IPS-20b (cell line): ENCODE data around the gene RNPEPL1.
A peak's percentile ranks its signal among the peaks of the same experiment; 100 is the strongest.

Experiments
- H3K27ac ChIP-seq: one replicate; pipeline ENCODE4 v1.5.1; 2013; ENCODE audit warnings: low read length
- H3K27me3 ChIP-seq: 2 replicates; pipeline ENCODE4 v1.6.1; 2013; ENCODE audit warnings: mild to moderate bottlenecking, low read length, inconsistent platforms; ENCODE audit not compliant: insufficient read depth
- H3K36me3 ChIP-seq: 2 replicates; pipeline ENCODE4 v1.6.1; 2013; ENCODE audit warnings: low read depth, mild to moderate bottlenecking, inconsistent platforms, low read length, moderate library complexity; ENCODE audit not compliant: insufficient read depth
- H3K4me1 ChIP-seq: 2 replicates; pipeline ENCODE4 v1.6.1; 2013; ENCODE audit warnings: mild to moderate bottlenecking, control low read depth, inconsistent platforms, low read length, moderate library complexity; ENCODE audit not compliant: insufficient read depth
- H3K4me3 ChIP-seq: 2 replicates; pipeline ENCODE4 v1.5.1; 2013; ENCODE audit warnings: mild to moderate bottlenecking, low read length, inconsistent platforms
- H3K9ac ChIP-seq: 2 replicates; pipeline ENCODE4 v1.6.1; 2013; ENCODE audit warnings: low read depth, mild to moderate bottlenecking, inconsistent platforms, low read length, moderate library complexity
- H3K9me3 ChIP-seq: 2 replicates; pipeline ENCODE4 v1.6.1; 2013; ENCODE audit warnings: mild to moderate bottlenecking, low read depth, low read length, inconsistent platforms; ENCODE audit not compliant: insufficient read depth

Gene RNPEPL1

DNA sequence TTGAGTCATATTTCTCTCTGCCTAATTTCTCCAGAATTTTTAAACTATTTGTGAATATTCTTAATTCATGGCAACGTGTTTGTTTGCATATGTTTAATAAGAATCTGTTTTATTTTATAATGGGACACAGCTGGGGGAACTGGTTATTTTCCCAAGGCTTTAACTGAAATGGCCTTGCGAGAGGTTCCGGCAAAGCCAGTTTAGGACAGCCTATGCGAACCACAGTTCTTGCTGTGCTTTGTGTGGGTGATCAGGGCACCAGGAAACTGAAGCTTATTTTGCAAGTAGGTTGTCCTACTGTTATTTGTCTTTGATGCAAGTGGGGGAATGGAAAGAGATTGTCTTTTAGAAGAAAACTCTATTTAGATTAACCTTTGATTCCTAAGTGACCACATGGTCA lies 17.0 kb upstream of the RNPEPL1 start:
- Histone ChIP-seq H3K27ac (no peak overlapping the region), H3K4me1 (no peaks in the 10 kb centered on the region), H3K36me3 (peaks cover 19% of the 10 kb centered on the region; the same call in 1 of the 2 replicates), H3K4me3 (no peak overlapping the region), H3K9ac (no peak overlapping the region), H3K9me3 (peaks cover 14% of the 10 kb centered on the region; the same call in 1 of the 2 replicates), H3K27me3 (peaks cover 2% of the 10 kb centered on the region; the same call in 1 of the 2 replicates)

DNA sequence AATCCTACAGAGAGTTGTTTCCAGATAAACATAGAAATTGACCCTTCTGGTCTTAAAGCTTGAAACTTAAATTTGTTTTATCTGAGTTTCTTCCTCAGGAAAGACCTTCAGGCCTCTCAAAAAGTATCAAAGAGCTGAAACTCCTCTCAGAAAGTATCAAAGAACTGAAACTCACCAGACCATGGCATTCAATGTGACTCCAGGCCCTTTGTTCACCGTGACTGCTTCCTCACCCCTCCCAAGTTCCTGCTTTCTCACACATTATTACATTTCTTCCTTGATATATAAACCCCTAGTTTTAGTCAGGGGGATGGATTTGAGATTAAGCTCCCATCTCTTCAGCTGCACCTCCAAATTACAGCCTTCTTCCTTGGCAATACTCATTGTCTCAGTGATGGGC lies 16.5 kb upstream of the RNPEPL1 start:
- Histone ChIP-seq H3K9ac (no peak overlapping the region), H3K4me1 (no peaks in the 10 kb centered on the region), H3K27me3 (peaks cover 7% of the 10 kb centered on the region; the same call in 1 of the 2 replicates), H3K4me3 (no peak overlapping the region), H3K36me3 (peaks cover 19% of the 10 kb centered on the region; the same call in 1 of the 2 replicates), H3K9me3 (peaks cover 14% of the 10 kb centered on the region; the same call in 1 of the 2 replicates), H3K27ac (no peak overlapping the region)

DNA sequence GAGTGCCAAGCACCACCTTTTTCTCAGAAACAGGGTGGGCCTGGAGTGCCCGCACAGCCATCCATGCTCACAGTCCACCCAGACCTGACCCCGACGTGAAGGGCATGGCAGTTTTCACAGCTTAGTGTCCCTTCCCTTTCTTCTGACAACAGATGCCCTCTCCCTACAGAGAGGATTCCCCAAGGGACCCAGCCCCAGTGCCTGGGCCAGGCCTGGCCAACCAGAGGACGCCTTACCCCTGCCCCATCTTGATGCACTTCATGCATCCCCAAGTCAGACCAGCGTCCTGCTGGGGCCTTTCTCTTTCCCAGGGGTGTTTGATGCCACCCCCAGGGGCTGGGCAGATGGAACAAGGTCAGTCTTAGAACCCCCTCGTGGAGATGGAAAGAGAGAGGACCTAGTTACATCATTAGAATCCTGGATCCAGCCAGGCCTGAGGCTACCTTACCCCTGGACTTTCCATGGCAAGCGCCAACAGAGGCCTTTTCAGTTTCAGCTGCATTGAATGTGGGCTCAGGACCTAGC lies 14.3 kb upstream of the RNPEPL1 start:
- H3K4me3 ChIP-seq: no peak overlapping the region
- no peak overlapping the region for H3K9ac ChIP-seq
- no peaks in the 10 kb centered on the region; the same call in 1 of the 2 replicates for H3K4me1 ChIP-seq
- H3K9me3 ChIP-seq: peaks cover 14% of the 10 kb centered on the region; the same call in 1 of the 2 replicates
- H3K27ac ChIP-seq: no peak overlapping the region
- peaks cover 19% of the 10 kb centered on the region; the same call in 1 of the 2 replicates for H3K36me3 ChIP-seq
- H3K27me3 ChIP-seq: peaks cover 26% of the 10 kb centered on the region

DNA sequence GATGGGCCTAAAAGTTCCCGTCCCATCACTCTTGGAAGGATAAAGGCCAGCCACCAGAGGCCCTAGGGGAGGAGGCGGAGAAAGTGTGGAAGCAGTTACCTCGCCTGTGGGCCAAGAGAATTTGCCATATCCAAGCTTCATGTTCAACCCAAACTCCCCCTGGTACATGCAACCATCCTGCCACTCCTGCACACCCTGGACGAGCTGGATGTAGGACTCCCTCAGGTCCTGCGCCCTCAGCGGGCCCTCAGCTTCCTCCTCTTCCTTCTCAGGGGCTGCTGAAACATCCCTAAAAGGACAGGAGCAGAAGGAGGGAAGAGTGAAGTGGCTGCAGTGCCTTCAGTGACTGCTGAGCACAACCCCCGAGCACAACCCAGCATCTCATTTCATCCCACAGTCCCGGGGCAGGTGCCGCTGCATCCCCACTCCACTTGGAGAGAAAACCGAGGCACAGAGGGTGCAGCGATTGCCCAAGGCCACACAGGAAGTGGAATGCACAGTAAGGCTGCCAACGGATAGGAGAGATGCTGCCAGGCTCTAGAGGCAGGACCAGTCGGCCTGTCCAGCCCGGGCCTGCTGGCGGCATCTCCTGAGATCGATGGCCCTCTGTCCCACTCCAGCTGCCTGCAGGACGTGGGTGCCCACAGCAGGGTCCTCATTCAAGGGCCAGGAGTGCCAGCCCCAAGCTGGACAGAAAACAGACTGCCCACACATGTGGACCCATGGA lies 13.4 kb upstream of the RNPEPL1 start:
- H3K36me3 ChIP-seq: peaks cover 19% of the 10 kb centered on the region; the same call in 1 of the 2 replicates
- peaks cover 14% of the 10 kb centered on the region; the same call in 1 of the 2 replicates for H3K9me3 ChIP-seq
- no peak overlapping the region for H3K9ac ChIP-seq
- no peak overlapping the region for H3K27ac ChIP-seq
- H3K4me1 ChIP-seq: peaks cover 5% of the 10 kb centered on the region; the same call in 1 of the 2 replicates
- peaks cover 35% of the 10 kb centered on the region for H3K27me3 ChIP-seq
- no peak overlapping the region for H3K4me3 ChIP-seq

DNA sequence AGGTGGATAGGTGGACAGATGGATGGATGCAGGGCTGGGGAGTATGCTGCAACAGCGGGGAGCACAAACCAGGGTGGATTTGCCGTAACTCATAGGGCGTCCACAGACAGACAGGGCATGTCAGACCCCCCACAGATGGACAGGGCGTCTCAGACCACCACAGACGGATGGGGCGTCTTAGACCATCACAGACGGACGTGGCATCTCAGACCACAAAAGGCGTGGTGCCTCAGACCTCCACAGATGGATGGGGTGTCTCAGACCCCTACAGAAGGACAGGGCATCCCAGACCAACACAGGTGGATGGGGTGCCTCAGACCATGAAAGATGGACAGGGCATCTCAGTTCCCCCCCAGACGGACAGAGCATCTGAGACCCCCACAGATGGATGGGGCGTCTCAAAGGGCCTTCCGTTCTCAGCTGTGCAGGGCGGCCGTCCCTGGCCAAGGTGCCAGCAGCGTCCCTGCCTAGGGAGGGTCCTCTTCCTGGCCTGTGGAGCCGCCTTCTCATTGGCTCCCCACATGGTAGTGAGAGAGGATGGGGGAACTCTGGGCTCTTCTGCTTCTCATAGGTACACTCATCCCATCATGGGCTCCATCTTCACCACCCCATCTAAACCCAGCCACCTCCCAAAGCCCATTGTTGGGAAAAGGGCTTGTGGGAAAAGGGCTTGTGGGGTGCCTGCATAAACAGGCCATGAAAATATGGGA lies 12.6 kb upstream of the RNPEPL1 start:
- no peak overlapping the region for H3K4me3 ChIP-seq
- peaks cover 19% of the 10 kb centered on the region; the same call in 1 of the 2 replicates for H3K36me3 ChIP-seq
- peaks cover 5% of the 10 kb centered on the region; the same call in 1 of the 2 replicates for H3K4me1 ChIP-seq

DNA sequence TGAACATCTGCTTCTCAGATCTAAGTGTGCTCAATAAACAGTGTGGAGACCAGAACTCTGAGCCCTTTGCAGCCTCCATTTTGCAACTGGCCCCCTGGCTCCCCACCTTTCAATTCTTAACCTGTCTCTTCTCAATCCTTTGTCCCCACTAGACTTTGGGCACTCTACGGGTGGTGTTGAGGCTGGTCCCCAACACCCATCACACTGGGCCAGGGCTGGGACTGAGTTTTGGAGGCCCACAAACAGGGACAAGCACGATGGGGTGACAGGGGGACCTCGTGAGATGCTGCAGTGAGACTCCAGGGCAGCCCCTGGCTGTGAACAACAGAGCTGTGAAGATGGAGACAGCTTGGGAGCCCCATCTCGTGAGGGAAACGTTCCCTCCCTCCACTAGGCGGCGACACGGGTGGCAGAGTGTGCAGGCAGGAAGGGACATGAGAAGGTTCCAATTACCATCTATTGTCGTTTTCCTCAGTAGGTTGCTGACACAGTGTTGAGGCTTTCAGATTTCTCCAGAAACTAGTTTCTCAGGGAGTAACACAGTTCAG lies 11.7 kb upstream of the RNPEPL1 start:
- Histone ChIP-seq H3K4me3 (0 out of 2 replicates have a peak overlapping the region, but pooled peaks have one; percentile 59), H3K27me3 (peaks cover 36% of the 10 kb centered on the region), H3K36me3 (peaks cover 13% of the 10 kb centered on the region; the same call in 1 of the 2 replicates), H3K4me1 (peaks cover 7% of the 10 kb centered on the region; the same call in 1 of the 2 replicates), H3K9ac (no peak overlapping the region), H3K9me3 (peaks cover 4% of the 10 kb centered on the region; the same call in 1 of the 2 replicates), H3K27ac (no peak overlapping the region)

More for the DNA sequence above, 12.6 kb upstream of the RNPEPL1 start:
- Histone ChIP-seq H3K27ac (no peak overlapping the region), H3K27me3 (peaks cover 36% of the 10 kb centered on the region), H3K9me3 (peaks cover 13% of the 10 kb centered on the region; the same call in 1 of the 2 replicates), H3K9ac (no peak overlapping the region)

DNA sequence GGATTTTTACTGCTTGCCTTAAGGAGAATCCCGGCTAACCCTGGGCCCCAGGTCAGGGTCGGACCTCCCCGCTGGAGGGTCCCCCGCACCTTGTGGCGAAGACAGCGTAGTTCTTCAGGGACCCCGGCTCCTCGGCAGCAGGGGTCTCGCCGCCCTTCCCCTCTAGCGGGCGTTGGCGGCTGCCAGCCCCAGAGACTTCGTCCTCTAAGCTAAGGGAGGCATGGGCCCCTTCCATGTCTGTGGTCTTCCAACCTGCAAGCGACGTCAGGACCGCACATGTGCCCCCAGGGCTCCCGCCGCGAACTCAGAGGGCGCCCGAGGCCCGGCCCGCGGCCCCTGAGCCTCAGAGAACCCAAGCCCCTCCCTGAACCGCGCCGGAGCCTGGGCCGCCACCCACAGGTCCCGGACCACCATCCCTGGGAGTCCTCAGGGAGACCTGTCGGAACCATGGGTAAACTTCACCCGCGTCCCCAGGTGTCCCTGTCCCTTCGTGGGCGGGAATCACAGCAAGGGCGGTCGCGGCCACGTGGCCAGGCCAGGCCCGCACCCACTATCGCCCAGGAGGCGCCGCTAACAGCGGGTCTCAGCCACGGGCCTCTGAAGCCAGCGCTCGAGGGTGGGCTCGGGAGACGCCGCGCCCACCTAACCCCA lies 11.1 kb upstream of the RNPEPL1 start:
- no peak overlapping the region for H3K9ac ChIP-seq
- 0 out of 2 replicates have a peak, but pooled peaks cover 8% of the 10 kb centered on the region for H3K36me3 ChIP-seq
- H3K27me3 ChIP-seq: peaks cover 36% of the 10 kb centered on the region
- no peak overlapping the region for H3K27ac ChIP-seq
- peak overlapping the region; percentile 59; the same call in 1 of the 2 replicates for H3K4me3 ChIP-seq
- H3K4me1 ChIP-seq: peaks cover 8% of the 10 kb centered on the region; the same call in 1 of the 2 replicates
- no peaks in the 10 kb centered on the region for H3K9me3 ChIP-seq

DNA sequence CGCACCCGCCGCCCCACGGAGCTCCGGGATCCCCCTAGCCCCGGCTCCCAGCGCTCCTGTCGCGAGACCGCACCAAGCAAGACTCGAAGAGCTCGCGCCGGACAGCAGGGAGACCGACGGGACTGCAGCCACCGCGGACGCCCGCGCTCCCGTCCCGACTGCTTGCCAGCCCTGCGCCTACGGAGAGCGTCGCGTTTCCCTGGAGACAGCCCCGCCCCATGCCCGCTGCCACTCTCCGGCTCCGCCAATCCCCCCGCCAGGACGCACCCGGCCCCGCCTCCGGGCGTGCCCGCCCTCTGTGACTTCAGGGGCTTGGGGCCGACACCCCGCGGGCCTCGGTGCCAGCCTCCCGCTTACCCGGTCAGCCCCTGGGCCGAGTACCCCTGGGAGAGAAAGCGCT lies 10.5 kb upstream of the RNPEPL1 start, which contains the start of gene ANKMY1:
ANKMY1 (minus strand) TSS at position 181 of the 400 bp plus-strand sequence. CDS start 653 bp downstream, outside the sequence.
- no peaks in the 10 kb centered on the region for H3K9me3 ChIP-seq
- H3K4me3 ChIP-seq: peak within 1 kb of the TSS; percentile 59
- H3K27ac ChIP-seq: no peak within 1 kb of the TSS
- peaks cover 8% of the 10 kb centered on the region; the same call in 1 of the 2 replicates for H3K4me1 ChIP-seq
- peaks cover 36% of the 10 kb centered on the region for H3K27me3 ChIP-seq
- H3K36me3 ChIP-seq: 0 out of 2 replicates have a peak, but pooled peaks cover 2% of the 10 kb centered on the region
- peak within 1 kb of the TSS; percentile 37; the same call in 1 of the 2 replicates for H3K9ac ChIP-seq

DNA sequence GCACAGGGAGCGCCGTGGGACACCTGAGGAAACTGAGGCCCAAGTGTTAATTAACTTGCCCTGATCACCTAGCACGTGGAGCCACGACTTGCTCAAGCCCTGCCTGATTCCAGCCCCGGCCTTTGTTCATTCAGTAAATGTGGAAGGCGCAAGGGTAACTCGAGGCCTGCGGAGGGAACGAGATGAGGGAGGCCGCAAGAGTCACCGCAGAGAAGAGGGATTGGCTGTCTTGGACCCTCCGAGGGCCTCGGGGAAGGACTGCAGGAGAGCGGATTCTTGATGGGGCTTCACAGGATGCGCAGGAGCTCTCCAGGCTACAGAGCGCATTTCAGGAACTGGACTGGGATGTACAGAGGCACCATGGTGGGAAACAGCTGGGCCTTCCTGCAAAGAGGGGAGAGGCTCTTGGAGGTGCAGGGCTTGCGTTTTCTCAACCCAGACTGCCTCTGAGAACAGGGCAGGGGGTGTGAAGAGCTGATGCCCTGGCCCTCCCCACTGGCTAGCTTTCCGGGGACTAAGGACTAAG lies 10.0 kb upstream of the RNPEPL1 start:
- H3K9me3 ChIP-seq: no peaks in the 10 kb centered on the region
- H3K36me3 ChIP-seq: no peaks in the 10 kb centered on the region
- peaks cover 8% of the 10 kb centered on the region; the same call in 1 of the 2 replicates for H3K4me1 ChIP-seq
- no peak overlapping the region for H3K27ac ChIP-seq
- H3K4me3 ChIP-seq: peak overlapping the region; percentile 59
- peaks cover 36% of the 10 kb centered on the region for H3K27me3 ChIP-seq
- H3K9ac ChIP-seq: peak overlapping the region; percentile 37; the same call in 1 of the 2 replicates

DNA sequence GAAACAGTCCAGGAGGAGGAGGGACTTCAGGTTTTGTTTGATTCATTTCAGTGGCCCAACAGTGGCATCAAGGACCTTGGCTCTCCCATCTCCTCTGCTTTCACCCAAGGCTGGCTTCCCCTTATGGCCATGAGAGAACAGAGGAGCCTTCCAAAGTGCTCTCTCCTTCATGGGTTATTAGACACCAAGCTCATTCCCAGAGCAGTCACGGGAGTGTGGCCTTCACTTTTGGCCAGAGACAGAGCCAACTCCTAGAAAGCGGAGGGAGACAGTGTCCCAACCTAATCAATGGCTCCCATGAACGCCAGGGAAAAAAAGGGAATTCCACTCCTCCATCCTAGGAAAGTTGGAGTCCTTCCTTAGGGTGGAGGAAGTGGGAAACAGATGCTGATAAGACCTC lies 9.0 kb upstream of the RNPEPL1 start:
- Histone ChIP-seq H3K4me1 (peaks cover 8% of the 10 kb centered on the region; the same call in 1 of the 2 replicates), H3K9ac (no peak overlapping the region), H3K36me3 (no peaks in the 10 kb centered on the region), H3K4me3 (peak overlapping the region; percentile 81), H3K9me3 (no peaks in the 10 kb centered on the region), H3K27ac (no peak overlapping the region), H3K27me3 (peaks cover 36% of the 10 kb centered on the region)
